IMR-90 (cell line): Measurements from ENCODE around the gene SLN. TPM values are rescaled to one million over a fixed set of nuclear protein-coding genes. Genes with fewer than 3 reads are reported as not detected.

Experiments used
- ATAC-seq: fragments of 200-7000 bp; cut with Tn5 transposase; 2 replicates; pipeline ENCODE4 v1.9.1; 2020; ENCODE audit warnings: low read depth, mild to moderate bottlenecking, moderate library complexity
- BruUV-seq: library from RNA; stranded (reverse); fragments of 400-500 nt; replicated peaks from 2 replicates; lab custom pipeline; 2021; lab: Mats Ljungman, UMichigan
- CTCF ChIA-PET: fragments of 300-600 bp; formaldehyde crosslinking; extraction: SDS; loops from one replicate; lab custom pipeline; 2021; ENCODE audit warnings: antibody characterized with exemption; lab: Yijun Ruan, JAX
- POLR2A ChIA-PET: fragments of 300-600 bp; sonication (Branson Sonifier 250); formaldehyde crosslinking; loops from one replicate; lab custom pipeline; 2022; ENCODE audit warnings: antibody characterized with exemption; ENCODE audit not compliant: unreplicated experiment; lab: Charles Lee
- DNase-seq: peaks from one replicate; pipeline ENCODE4 v3.0.0; 2013
- H2AFZ ChIP-seq: replicated peaks from 2 replicates; pipeline ENCODE3; 2013; ENCODE audit warnings: low read length, mild to moderate bottlenecking; ENCODE audit not compliant: poor library complexity
- H2AK5ac ChIP-seq: 2 replicates; pipeline ENCODE4 v1.6.1; 2013; ENCODE audit warnings: low read depth, low read length, inconsistent platforms
- H2AK9ac ChIP-seq: replicated peaks from 2 replicates; pipeline ENCODE3; 2013; ENCODE audit warnings: mild to moderate bottlenecking, low read depth, low read length, moderate library complexity; ENCODE audit not compliant: poor library complexity
- H2BK120ac ChIP-seq: 2 replicates; pipeline ENCODE4 v1.6.1; 2013; ENCODE audit warnings: low read depth, low read length, inconsistent platforms
- H2BK15ac ChIP-seq: 3 replicates; pipeline ENCODE4 v1.6.1; 2013; ENCODE audit warnings: low read depth, low read length, inconsistent platforms
- H2BK20ac ChIP-seq: 2 replicates; pipeline ENCODE4 v1.6.1; 2013; ENCODE audit warnings: low read depth, mild to moderate bottlenecking, inconsistent platforms, low read length, moderate library complexity
- H2BK5ac ChIP-seq: 2 replicates; pipeline ENCODE4 v1.6.1; 2013; ENCODE audit warnings: mild to moderate bottlenecking, low read depth, low read length, inconsistent platforms; ENCODE audit not compliant: poor library complexity, severe bottlenecking
- H3K14ac ChIP-seq: replicated peaks from 2 replicates; pipeline ENCODE4 v1.6.1; 2013; ENCODE audit warnings: low read depth, low read length, inconsistent platforms
- H3K18ac ChIP-seq: 2 replicates; pipeline ENCODE4 v1.6.1; 2013; ENCODE audit warnings: low read depth, low read length, control low read depth
- H3K23ac ChIP-seq: 2 replicates; pipeline ENCODE4 v1.6.1; 2013; ENCODE audit warnings: low read depth, low read length, inconsistent platforms
- H3K27ac ChIP-seq: 2 replicates; pipeline ENCODE4 v1.5.1; 2013; ENCODE audit warnings: mild to moderate bottlenecking, control low read depth, low read length; ENCODE audit not compliant: insufficient read depth
- H3K27me3 ChIP-seq: 2 replicates; pipeline ENCODE4 v1.6.1; 2013; ENCODE audit warnings: low read length; ENCODE audit not compliant: control insufficient read depth, insufficient read depth
- H3K36me3 ChIP-seq: 2 replicates; pipeline ENCODE4 v1.6.1; 2013; ENCODE audit warnings: low read length, mixed read lengths; ENCODE audit not compliant: control insufficient read depth, insufficient read depth
- H3K4ac ChIP-seq: 2 replicates; pipeline ENCODE4 v1.6.1; 2013; ENCODE audit warnings: low read depth, low read length, inconsistent platforms
- H3K4me1 ChIP-seq: 2 replicates; pipeline ENCODE4 v1.6.1; 2013; ENCODE audit warnings: low read length, mixed read lengths; ENCODE audit not compliant: control insufficient read depth, insufficient read depth
- H3K4me2 ChIP-seq: 2 replicates; pipeline ENCODE4 v1.6.1; 2013; ENCODE audit warnings: low read depth, mild to moderate bottlenecking, control low read depth, low read length, moderate library complexity
- H3K4me3 ChIP-seq: 2 replicates; pipeline ENCODE4 v1.5.1; 2013; ENCODE audit warnings: low read depth, mild to moderate bottlenecking, control low read depth, low read length, moderate library complexity; ENCODE audit not compliant: insufficient read depth
- H3K56ac ChIP-seq: 2 replicates; pipeline ENCODE4 v1.6.1; 2013; ENCODE audit warnings: low read length, inconsistent platforms; ENCODE audit not compliant: insufficient read depth; ENCODE audit errors: extremely low read depth
- H3K79me1 ChIP-seq, 2 experiments: 2 replicates each; pipeline ENCODE4 v1.6.1; 2013; ENCODE audit warnings: low read length in 2 of 2, inconsistent platforms in 1 of 2, low read depth in 1 of 2
- H3K9ac ChIP-seq: 2 replicates; pipeline ENCODE4 v1.6.1; 2013; ENCODE audit warnings: low read depth, low read length, control low read depth
- H3K9me1 ChIP-seq: 2 replicates; pipeline ENCODE4 v1.6.1; 2013; ENCODE audit warnings: low read length, inconsistent platforms; ENCODE audit not compliant: insufficient read depth
- H3K9me3 ChIP-seq: 2 replicates; pipeline ENCODE4 v1.6.1; 2013; ENCODE audit warnings: low read length; ENCODE audit not compliant: control insufficient read depth, insufficient read depth
- H4K20me1 ChIP-seq: 2 replicates; pipeline ENCODE4 v1.6.1; 2013; ENCODE audit warnings: low read length, inconsistent platforms; ENCODE audit not compliant: insufficient read depth
- H4K5ac ChIP-seq: 2 replicates; pipeline ENCODE4 v1.6.1; 2013; ENCODE audit warnings: mild to moderate bottlenecking, low read depth, low read length, control low read depth
- H4K8ac ChIP-seq, 2 experiments: 2 replicates each; pipeline ENCODE4 v1.6.1; 2013; ENCODE audit warnings: low read depth in 2 of 2, low read length in 2 of 2, control low read depth in 1 of 2, inconsistent platforms in 1 of 2
- H4K91ac ChIP-seq: 2 replicates; pipeline ENCODE4 v1.6.1; 2013; ENCODE audit warnings: low read depth, low read length, inconsistent platforms; ENCODE audit not compliant: insufficient read depth
- BHLHE40 ChIP-seq: fragments of 150-350 bp; IDR thresholded peaks from 2 replicates; pipeline ENCODE4 v1.6.1; 2016; ENCODE audit warnings: mild to moderate bottlenecking, low read depth, low read length
- CEBPB ChIP-seq: IDR thresholded peaks from 2 replicates; pipeline ENCODE4 v1.6.1; 2012; ENCODE audit warnings: low read depth, low read length, improper control_type of control experiment
- FOS ChIP-seq: fragments of 150-350 bp; IDR thresholded peaks from 2 replicates; pipeline ENCODE4 v1.6.1; 2016; ENCODE audit warnings: low read depth, low read length
- MAFK ChIP-seq: IDR thresholded peaks from 2 replicates; pipeline ENCODE4 v1.6.1; 2012; ENCODE audit warnings: low read depth, low read length, improper control_type of control experiment
- MAZ ChIP-seq: IDR thresholded peaks from 2 replicates; pipeline ENCODE4 v1.6.1; 2012; ENCODE audit warnings: low read depth, mild to moderate bottlenecking, low read length, improper control_type of control experiment, moderate library complexity, borderline replicate concordance
- NFE2L2 ChIP-seq: fragments of 150-350 bp; IDR thresholded peaks from 2 replicates; pipeline ENCODE4 v1.6.1; 2016; ENCODE audit warnings: low read depth, mild to moderate bottlenecking, low read length
- POLR2A ChIP-seq: IDR thresholded peaks from 2 replicates; pipeline ENCODE4 v1.6.1; 2012; ENCODE audit warnings: mild to moderate bottlenecking, low read depth, low read length
- RCOR1 ChIP-seq: IDR thresholded peaks from 2 replicates; pipeline ENCODE4 v1.6.1; 2012; ENCODE audit warnings: mild to moderate bottlenecking, low read length, improper control_type of control experiment; ENCODE audit not compliant: insufficient replicate concordance
- SMC3 ChIP-seq: fragments of 150-350 bp; IDR thresholded peaks from 2 replicates; pipeline ENCODE4 v1.6.1; 2016; ENCODE audit warnings: low read depth, mild to moderate bottlenecking, antibody characterized with exemption, low read length, moderate library complexity
- WGBS, 2 experiments: methylation state at CpG; one replicate each; pipeline versions ENCODE4 v1.1.5 to v1.1.7; 2013; ENCODE audit warnings: missing lambda C conversion rate in 2 of 2; ENCODE audit not compliant: insufficient read length in 1 of 2; ENCODE audit errors: extremely low coverage in 2 of 2; 5-methylcytosine and 5-hydroxymethylcytosine counted together
- dilution Hi-C: fragments of 300-500 bp; cut with HindIII; formaldehyde crosslinking; loops from one replicate; pipeline ENCODE4 v1.14.3; 2018; ENCODE audit warnings: low sequenced_read_pairs; ENCODE audit not compliant: unreplicated experiment
- in situ Hi-C: fragments of 300-500 bp; cut with MboI; formaldehyde crosslinking; loops from 3 replicates; pipeline ENCODE4 v1.14.3; 2019; ENCODE audit warnings: low sequenced_read_pairs, inconsistent platforms, mixed read lengths
- intact Hi-C: fragments of 100-400 bp; cut with micrococcal nuclease; formaldehyde crosslinking; loops from 2 replicates; pipeline ENCODE4 v1.10.0; 2022
- polyA plus RNA-seq, 3 experiments: library from polyadenylated mRNA; depleted of rRNA; stranded (reverse); fragments of >200 nt; gene quantifications; 2 replicates each; pipeline ENCODE4 v1.2.3, GENCODE V29; 2012; ENCODE audit warnings: low replicate concordance in 1 of 3
- total RNA-seq: library from RNA; depleted of rRNA; stranded (reverse); fragments of >200 nt; gene quantifications from 2 replicates; pipeline ENCODE4 v1.2.3, GENCODE V29; 2012
- TF ChIP-seq, protein P1 (sequence below): fragments of 150-350 bp; IDR thresholded peaks from 2 replicates; pipeline ENCODE4 v1.6.1; 2016; ENCODE audit warnings: low read depth, mild to moderate bottlenecking, low read length, moderate library complexity, borderline replicate concordance
- TF ChIP-seq, protein P2 (sequence below): conservative IDR thresholded peaks from 2 replicates; pipeline ENCODE4 v1.5.1; 2012; ENCODE audit warnings: mild to moderate bottlenecking, low read depth, low read length, improper control_type of control experiment

Gene SLN
- total and polyA plus RNA-seq, 2 of the 4 experiments (the other 2 are of a cell fraction) = not detected

GRCh38 chr11:107699371-107700285 is 12.2 kb downstream of the SLN start (continued):
- TF ChIP-seq, protein P1, sequence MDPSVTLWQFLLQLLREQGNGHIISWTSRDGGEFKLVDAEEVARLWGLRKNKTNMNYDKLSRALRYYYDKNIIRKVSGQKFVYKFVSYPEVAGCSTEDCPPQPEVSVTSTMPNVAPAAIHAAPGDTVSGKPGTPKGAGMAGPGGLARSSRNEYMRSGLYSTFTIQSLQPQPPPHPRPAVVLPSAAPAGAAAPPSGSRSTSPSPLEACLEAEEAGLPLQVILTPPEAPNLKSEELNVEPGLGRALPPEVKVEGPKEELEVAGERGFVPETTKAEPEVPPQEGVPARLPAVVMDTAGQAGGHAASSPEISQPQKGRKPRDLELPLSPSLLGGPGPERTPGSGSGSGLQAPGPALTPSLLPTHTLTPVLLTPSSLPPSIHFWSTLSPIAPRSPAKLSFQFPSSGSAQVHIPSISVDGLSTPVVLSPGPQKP = no peak
- no peak for TF ChIP-seq BHLHE40

DNA sequence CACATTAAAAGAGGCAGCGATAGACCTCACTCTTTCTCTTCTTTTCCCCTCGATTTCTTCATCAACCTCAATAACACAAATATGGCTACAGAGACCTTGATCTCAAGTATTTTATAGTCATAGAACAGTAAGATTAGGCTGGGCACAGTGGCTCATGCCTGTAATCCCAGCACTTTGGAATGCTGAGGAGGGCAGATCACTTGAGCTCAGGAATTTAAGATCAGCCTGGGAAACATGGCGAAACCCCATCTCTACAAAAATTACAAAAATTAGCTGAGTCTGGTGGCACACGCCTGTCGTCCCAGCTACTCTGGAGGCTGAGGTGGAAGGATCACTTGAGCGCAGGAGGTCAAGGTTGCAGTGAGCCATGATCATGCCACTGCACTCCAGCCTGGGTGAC is 14.6 kb downstream of the SLN start:
- ChIA-PET POLR2A (no interaction called here), CTCF (interaction anchor here (1.6 kb wide), 1 partner anchor 74 kb away, joined by 4 read pairs; no protein-coding TSS in a partner anchor)
- Histone ChIP-seq H3K9me3 (no peaks in the 10 kb centered on the region), H3K36me3 (no peaks in the 10 kb centered on the region), H3K4ac (peak overlapping the region; percentile 63; the same call in 1 of the 2 replicates), H3K9ac (no peak overlapping the region), H3K23ac (no peak overlapping the region), H3K9me1 (no peaks in the 10 kb centered on the region), H4K8ac (peak overlapping the region; percentile 32 to 82; a peak in 2 of 4 replicates), H3K56ac (no peak overlapping the region), H3K4me3 (no peak overlapping the region), H3K4me2 (no peak overlapping the region), H3K27ac (no peak overlapping the region), H2AK9ac (no peak overlapping the region), H4K20me1 (no peaks in the 10 kb centered on the region), H2AFZ (no peak overlapping the region), H3K27me3 (no peaks in the 10 kb centered on the region), H2AK5ac (0 out of 2 replicates have a peak overlapping the region, but pooled peaks have one; percentile 84), H2BK5ac (peak overlapping the region; percentile 86), H2BK120ac (peak overlapping the region; percentile 82), H3K79me1 (no peaks in the 10 kb centered on the region), H3K14ac (peak overlapping the region; percentile 39; the same call in 1 of the 2 replicates), H2BK15ac (peak overlapping the region; percentile 97; the same call in 2 of the 3 replicates), H3K18ac (peak overlapping the region; percentile 94), H4K91ac (0 out of 2 replicates have a peak overlapping the region, but pooled peaks have one; percentile 74), H2BK20ac (peak overlapping the region; percentile 68; the same call in 1 of the 2 replicates), H4K5ac (peak overlapping the region; percentile 87; the same call in 1 of the 2 replicates), H3K4me1 (peaks cover 9% of the 10 kb centered on the region)
- 73 to 100% methylated on average over 1 to 3 of the region's 6 CpGs for WGBS, 2 experiments
- intact Hi-C loops (no loop called here), in situ Hi-C loops (no loop called here), dilution Hi-C loops (no loop called here)
- ATAC-seq (no peak), DNase-seq (no peak)
- no TSS peak for BruUV-seq
- no peak for TF ChIP-seq MAZ
- TF ChIP-seq SMC3 = no peak
- no peak for TF ChIP-seq MAFK
- TF ChIP-seq, protein P2, sequence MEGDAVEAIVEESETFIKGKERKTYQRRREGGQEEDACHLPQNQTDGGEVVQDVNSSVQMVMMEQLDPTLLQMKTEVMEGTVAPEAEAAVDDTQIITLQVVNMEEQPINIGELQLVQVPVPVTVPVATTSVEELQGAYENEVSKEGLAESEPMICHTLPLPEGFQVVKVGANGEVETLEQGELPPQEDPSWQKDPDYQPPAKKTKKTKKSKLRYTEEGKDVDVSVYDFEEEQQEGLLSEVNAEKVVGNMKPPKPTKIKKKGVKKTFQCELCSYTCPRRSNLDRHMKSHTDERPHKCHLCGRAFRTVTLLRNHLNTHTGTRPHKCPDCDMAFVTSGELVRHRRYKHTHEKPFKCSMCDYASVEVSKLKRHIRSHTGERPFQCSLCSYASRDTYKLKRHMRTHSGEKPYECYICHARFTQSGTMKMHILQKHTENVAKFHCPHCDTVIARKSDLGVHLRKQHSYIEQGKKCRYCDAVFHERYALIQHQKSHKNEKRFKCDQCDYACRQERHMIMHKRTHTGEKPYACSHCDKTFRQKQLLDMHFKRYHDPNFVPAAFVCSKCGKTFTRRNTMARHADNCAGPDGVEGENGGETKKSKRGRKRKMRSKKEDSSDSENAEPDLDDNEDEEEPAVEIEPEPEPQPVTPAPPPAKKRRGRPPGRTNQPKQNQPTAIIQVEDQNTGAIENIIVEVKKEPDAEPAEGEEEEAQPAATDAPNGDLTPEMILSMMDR = no peak
- TF ChIP-seq FOS = no peak
- TF ChIP-seq POLR2A = no peak
- TF ChIP-seq RCOR1 = no peak
- TF ChIP-seq NFE2L2 = no peak
- TF ChIP-seq, protein P1 = no peak
- TF ChIP-seq CEBPB = no peak
